Prostate gland (tissue), 2 donors: ENCODE measurements around the gene LRBA.

Experiments used
- POLR2A ChIP-seq: fragments of 450-650 bp; IDR thresholded peaks from one replicate; pipeline ENCODE4 v1.6.1; 2016; ENCODE audit warnings: antibody characterized with exemption, mild to moderate bottlenecking
- TF ChIP-seq, protein P1 (sequence below), 4 experiments: fragments of 200-600 bp in 2 of 4; fragments of 450-650 bp in 2 of 4; sonication (generic) in 2 of 4; IDR thresholded peaks; 1 replicate in 3 of 4; 2 replicates in 1 of 4; pipeline ENCODE4 v1.5.1; 2016 to 2019; ENCODE audit warnings: antibody characterized with exemption in 4 of 4, mild to moderate bottlenecking in 2 of 4, moderate library complexity in 2 of 4

GRCh38 chr4:150769845-150770244, 245.2 kb downstream of the LRBA start:
- TF ChIP-seq, protein P1, sequence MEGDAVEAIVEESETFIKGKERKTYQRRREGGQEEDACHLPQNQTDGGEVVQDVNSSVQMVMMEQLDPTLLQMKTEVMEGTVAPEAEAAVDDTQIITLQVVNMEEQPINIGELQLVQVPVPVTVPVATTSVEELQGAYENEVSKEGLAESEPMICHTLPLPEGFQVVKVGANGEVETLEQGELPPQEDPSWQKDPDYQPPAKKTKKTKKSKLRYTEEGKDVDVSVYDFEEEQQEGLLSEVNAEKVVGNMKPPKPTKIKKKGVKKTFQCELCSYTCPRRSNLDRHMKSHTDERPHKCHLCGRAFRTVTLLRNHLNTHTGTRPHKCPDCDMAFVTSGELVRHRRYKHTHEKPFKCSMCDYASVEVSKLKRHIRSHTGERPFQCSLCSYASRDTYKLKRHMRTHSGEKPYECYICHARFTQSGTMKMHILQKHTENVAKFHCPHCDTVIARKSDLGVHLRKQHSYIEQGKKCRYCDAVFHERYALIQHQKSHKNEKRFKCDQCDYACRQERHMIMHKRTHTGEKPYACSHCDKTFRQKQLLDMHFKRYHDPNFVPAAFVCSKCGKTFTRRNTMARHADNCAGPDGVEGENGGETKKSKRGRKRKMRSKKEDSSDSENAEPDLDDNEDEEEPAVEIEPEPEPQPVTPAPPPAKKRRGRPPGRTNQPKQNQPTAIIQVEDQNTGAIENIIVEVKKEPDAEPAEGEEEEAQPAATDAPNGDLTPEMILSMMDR (IDR thresholded peaks at IDR 0.05), result no peak
- TF ChIP-seq POLR2A, result no peak
